Superior temporal gyrus (tissue), 1 donor: ENCODE measurements around the gene RPL22L1.
"Not testable (repeated sequence)": the region's sequence is repeated elsewhere in the genome, so short reads cannot be mapped to it uniquely, and the experiment has no call there.

ENCODE experiments used
- DNase-seq: peaks from one replicate; pipeline ENCODE4 v3.0.0-alpha.2; 2016; ENCODE audit errors: extremely low spot score

RPL22L1 gene

GRCh38 chr3:170869645-170870593 lies at the start of gene RPL22L1:
Gene RPL22L1, minus strand, starts transcription at chr3:170870195. Its CDS starts 28 bp downstream, at chr3:170870167.
- DNase-seq: peak; percentile 98

GRCh38 chr3:170918715-170919114 lies 48.7 kb upstream of the RPL22L1 start:
- DNase-seq: no peak

- no peak for DNase-seq
Measured at GRCh38 chr3:170914690-170915089, 44.7 kb upstream of the RPL22L1 start.

GRCh38 chr3:170914212-170914611 lies 44.2 kb upstream of the RPL22L1 start:
- no peak for DNase-seq

DNA sequence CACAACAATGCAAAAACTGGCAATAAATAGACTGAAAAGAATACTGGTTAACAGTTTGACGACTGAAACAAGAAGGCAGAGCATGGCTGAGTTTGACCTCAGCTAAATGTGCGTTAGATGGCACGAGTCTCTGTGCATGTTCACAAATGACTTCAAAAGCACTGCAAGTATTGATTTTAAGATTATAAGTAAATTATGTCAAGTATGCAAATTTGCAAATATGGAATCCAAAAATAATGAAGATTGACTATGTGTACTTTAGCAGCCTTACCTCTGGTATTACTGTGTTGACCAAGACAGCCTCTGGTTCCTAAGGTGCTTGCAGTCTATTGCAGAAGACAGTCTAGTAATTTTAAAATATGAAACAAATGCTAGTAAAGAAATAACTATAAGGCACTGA lies 41.1 kb upstream of the RPL22L1 start:
- no peak for DNase-seq

DNA sequence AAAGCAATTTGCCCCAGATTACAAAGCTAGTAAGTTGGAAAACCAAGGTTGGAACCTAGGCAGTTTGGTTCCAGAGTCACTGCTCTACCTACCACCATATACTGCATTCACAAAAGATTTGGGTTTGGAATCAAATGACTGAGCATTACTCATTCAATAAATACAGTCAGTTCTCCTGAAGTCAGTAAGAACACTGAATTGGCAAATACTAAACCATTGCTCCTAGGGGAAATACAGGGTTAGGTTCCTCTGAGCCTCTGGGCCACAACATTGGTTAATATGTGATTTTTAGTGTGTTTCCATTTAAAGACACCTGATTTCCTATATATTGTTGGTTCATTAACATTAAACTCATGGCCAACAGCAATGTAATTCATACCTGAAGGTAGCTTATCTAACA lies 40.5 kb upstream of the RPL22L1 start:
- DNase-seq: no peak

DNA sequence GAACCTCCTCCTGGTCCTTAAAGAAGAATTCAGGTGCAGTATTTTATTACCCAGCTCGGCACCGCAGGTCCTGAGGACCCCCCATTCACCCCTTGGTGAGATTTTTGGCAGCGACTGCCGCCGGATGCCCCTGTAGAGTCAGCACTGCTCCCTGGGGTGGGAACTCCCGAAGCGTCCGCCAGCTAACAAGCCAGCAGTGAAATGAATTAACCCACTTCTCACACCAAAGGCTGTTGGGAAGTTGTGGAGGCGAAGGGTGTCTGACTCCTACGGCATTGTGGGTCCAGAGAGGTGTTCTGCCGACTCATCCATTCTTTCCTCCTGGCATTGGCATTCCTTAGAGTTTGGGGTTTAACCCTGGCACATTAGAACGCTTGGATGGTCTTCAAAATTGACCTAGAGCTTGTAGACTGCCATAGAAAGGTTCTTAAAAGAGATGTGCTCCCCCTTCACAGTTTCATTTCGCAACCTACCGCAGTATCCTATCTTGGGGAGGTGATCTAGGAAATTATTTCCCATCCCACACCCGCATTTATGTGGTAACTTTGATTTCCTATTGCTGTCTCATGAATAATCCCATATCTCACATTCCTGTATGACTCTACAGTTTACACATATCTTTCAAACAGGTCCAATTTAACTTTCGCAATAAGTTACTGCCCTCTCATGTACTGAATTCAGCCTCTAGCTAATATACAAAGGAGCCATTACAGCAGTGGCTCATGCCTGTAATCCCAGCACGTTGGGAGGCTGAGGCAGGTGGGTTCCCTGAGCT lies 39.3 kb upstream of the RPL22L1 start:
- peak; percentile 16 for DNase-seq

GRCh38 chr3:170908235-170909116 lies 38.5 kb upstream of the RPL22L1 start, which contains the start of gene EIF5A2:
Gene EIF5A2, minus strand, starts transcription at chr3:170908637. Its CDS starts 831 bp downstream, at chr3:170907806.
- peak; percentile 93 for DNase-seq

- no peak for DNase-seq
Measured at GRCh38 chr3:170907637-170908234, 37.7 kb upstream of the RPL22L1 start.

DNA sequence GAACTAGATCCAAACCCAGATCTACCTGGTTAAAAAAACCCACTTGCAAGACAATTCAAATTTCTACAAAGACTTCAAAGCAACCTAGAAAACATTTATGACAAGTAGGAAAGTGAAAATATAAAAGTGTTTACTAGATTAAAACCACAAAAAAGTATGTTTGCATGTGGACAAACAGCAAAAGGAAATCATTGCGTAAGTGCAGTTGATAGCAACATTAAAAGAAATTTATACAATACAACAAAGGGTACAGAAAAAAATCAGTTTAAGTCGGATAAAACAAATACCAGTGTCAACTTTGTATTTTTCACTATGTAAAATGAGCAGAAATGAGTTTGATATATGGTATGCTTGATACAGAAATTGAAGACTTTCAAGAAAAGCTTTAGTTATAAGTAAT lies 35.9 kb upstream of the RPL22L1 start:
- DNase-seq: no peak

- no peak for DNase-seq
Measured at GRCh38 chr3:170903123-170903522, 33.1 kb upstream of the RPL22L1 start.

GRCh38 chr3:170899455-170899854 lies 29.5 kb upstream of the RPL22L1 start:
- no peak for DNase-seq

- DNase-seq: no peak
Measured at GRCh38 chr3:170897978-170898377, 28.0 kb upstream of the RPL22L1 start.

DNA sequence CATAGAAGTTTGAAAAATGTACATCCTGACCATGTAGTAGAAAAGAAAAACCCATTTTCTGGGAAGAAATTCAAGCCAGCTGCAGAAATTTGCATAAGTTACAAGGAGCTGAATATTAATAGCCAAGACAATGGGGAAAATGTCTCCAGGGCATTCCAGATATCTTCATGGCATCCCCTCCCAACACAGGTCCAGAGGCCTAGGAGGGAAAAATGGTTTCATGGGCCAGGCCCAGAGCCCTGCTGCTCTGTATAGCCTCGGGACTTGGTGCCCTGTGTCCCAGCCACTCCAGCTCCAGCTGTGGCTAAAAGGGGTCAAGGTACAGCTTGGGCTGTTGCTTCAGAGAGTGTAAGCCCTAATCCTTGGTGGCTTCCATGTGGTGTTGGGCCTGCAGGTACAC lies 27.2 kb upstream of the RPL22L1 start:
- not testable (repeated sequence) for DNase-seq

DNA sequence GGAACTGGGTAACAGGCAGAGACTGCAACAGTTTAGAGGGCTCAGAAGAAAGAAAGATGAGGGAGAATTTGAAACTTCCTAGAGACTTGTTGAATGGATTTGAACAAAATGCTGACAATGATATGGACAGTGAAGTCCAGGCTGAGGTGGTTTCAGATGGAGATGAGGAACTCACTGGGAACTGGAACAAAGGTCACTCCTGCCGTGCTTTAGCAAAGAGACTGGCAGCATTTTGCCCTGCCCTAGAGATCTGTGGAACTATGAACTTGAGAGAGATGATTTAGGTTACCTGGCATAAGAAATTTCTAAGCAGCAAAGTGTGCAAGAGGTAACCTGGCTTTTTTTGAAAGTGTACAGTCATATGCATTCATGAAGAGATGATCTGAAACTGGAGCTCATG lies 26.8 kb upstream of the RPL22L1 start:
- DNase-seq: no peak

DNA sequence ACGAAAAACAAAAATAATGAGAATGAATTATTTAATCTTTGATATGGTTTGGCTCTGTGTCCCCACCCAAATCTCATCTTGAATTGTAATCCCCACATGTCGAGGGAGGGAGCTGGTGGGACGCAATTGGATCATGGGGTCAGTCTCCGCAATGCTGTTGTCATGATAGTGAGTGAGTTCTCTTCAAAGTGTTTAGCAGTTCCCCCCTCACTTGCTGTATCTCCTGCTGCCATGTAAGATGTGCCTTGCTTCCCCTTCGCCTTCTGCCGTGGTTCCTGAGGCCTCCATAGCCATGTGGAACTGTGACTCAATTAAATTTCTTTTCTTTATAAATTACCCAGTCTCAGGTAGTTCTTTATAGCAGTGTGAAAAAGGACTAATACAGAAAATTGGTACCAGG lies 26.3 kb upstream of the RPL22L1 start:
- DNase-seq: not testable (repeated sequence)

GRCh38 chr3:170893895-170894294 lies 23.9 kb upstream of the RPL22L1 start:
- no peak for DNase-seq

DNA sequence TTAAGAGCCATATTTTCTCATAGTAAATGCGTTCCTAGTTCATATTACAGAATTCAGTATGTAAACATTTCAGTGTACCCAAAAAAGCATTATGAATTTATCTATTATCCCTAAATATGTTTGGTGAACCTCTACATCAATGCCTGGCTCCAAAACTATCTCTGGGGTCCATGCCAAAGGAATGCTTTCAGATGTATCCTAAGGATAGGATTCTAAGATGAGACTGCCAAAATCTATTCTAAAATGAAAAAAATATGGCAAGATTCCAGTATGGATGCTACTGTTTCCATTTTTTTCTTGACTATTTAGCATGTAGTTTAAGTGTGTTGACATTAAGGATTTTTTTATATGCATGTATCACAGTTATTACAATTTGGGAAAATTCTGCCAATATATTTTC lies 19.6 kb upstream of the RPL22L1 start:
- no peak for DNase-seq

DNA sequence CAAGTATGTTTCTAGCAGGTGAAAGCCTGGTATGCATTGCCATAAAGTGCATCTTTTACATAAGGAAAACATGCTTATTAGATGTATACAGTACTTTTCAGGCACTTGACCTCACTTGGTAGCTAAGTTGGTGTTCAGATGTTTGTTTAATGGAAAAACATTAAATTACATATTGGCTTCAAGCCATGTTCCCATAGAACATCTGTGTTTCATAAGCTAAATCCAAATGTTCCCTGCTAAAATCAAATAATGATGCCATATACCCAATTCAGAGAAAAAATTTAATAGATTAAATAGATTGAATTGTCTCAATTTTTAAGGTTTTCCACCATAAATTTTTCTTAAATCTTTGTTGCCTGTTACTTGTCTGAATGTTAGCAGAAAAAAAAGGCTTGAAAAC lies 19.1 kb upstream of the RPL22L1 start:
- DNase-seq: no peak

- not testable (repeated sequence) for DNase-seq
Measured at GRCh38 chr3:170884109-170884930, 14.3 kb upstream of the RPL22L1 start.
